Measurements from ENCODE around the gene RNF145. TPM values are rescaled to one million over a fixed set of nuclear protein-coding genes. Genes with fewer than 3 reads are reported as not detected.

RNF145 gene
- total RNA-seq, 1 donor from 2014 or later: 221 TPM

DNA sequence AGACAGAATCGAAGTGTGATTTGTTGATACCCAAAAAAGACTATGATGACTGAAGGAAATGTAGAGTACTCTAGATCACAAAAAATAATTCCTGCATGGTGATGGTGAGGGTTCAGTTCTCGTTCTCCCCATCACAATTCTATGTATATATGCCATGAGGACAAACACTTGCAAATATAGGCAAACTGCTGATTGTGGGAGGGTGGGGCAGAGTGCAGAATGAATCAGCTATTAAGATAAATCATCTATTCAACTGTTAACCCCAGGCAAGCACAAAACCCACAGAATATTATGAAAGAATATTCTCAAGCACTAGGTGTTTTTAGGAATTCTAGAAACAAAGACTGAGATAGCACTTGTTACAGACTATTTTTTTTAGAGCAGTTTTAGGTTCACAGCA is 39.8 kb upstream of the RNF145 start:
- Histone ChIP-seq H3K36me3 (no peaks in the 10 kb centered on the region), H3K9me3 (no peaks in the 10 kb centered on the region), H3K4me3 (no peak overlapping the region), H3K4me1 (no peaks in the 10 kb centered on the region), H3K27me3 (ENCODE audit: low read depth) (no peaks in the 10 kb centered on the region), H3K27ac (no peak overlapping the region)
- intact Hi-C loops (cut with DNase I): no loop called here
- ATAC-seq (no peak), DNase-seq (no peak)
- TF ChIP-seq, protein P1, sequence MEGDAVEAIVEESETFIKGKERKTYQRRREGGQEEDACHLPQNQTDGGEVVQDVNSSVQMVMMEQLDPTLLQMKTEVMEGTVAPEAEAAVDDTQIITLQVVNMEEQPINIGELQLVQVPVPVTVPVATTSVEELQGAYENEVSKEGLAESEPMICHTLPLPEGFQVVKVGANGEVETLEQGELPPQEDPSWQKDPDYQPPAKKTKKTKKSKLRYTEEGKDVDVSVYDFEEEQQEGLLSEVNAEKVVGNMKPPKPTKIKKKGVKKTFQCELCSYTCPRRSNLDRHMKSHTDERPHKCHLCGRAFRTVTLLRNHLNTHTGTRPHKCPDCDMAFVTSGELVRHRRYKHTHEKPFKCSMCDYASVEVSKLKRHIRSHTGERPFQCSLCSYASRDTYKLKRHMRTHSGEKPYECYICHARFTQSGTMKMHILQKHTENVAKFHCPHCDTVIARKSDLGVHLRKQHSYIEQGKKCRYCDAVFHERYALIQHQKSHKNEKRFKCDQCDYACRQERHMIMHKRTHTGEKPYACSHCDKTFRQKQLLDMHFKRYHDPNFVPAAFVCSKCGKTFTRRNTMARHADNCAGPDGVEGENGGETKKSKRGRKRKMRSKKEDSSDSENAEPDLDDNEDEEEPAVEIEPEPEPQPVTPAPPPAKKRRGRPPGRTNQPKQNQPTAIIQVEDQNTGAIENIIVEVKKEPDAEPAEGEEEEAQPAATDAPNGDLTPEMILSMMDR (IDR thresholded peaks at IDR 0.05): no peak

DNA sequence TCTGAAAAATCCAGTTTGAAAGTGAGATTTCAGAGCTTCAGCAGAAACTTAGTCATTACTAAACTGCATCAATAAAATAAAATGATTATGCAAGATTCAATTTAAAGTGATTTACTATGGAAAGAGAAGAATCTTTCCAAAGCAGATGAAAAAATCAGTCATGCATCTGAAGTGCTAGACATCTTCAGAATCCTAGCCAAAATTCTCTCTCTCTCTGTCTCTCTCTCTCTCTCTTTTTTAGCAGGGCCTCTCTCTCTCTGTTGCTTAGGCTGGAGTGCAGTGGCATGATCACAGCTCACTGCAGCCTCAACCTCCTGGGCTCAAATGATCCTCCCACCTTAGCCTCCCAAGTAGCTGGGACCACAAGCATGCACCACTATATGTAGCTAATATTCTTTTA is 35.5 kb upstream of the RNF145 start:
- H3K9me3 ChIP-seq: no peaks in the 10 kb centered on the region
- ATAC-seq (no peak), DNase-seq (no peak)
- no peaks in the 10 kb centered on the region for H3K36me3 ChIP-seq
- no peak overlapping the region for H3K4me3 ChIP-seq
- TF ChIP-seq, protein P1 (IDR thresholded peaks at IDR 0.05): no peak
- H3K27me3 ChIP-seq (ENCODE audit: low read depth): no peaks in the 10 kb centered on the region
- intact Hi-C loops (cut with DNase I): no loop called here
- H3K4me1 ChIP-seq: peaks cover 11% of the 10 kb centered on the region
- H3K27ac ChIP-seq: no peak overlapping the region

DNA sequence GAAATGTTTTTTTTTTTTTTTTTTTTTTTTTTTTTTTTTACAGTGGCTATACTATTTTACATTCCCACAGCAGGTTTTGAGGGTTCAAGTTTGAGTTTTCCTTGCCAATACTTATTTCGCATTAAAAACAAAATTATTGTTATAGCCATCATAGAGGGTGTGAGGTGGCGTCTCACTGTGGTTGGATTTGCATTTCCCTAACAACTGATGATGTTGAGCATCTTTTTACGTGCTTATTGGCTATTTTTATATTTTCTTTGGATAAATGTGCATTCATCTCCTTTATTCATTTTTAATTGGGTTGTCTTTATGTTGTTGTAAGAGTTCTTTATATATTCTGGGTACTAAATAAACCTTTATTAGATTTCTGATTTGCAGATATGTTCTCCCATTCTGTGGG is 34.8 kb upstream of the RNF145 start:
- H3K36me3 ChIP-seq: no peaks in the 10 kb centered on the region
- no peak for ATAC-seq
- no peaks in the 10 kb centered on the region for H3K27me3 ChIP-seq (ENCODE audit: low read depth)
- DNase-seq: no peak
- H3K9me3 ChIP-seq: no peaks in the 10 kb centered on the region
- peaks cover 11% of the 10 kb centered on the region for H3K4me1 ChIP-seq
- H3K27ac ChIP-seq: no peak overlapping the region
- H3K4me3 ChIP-seq: no peak overlapping the region
- TF ChIP-seq, protein P1 (IDR thresholded peaks at IDR 0.05): no peak
- intact Hi-C loops (cut with DNase I): no loop called here

DNA sequence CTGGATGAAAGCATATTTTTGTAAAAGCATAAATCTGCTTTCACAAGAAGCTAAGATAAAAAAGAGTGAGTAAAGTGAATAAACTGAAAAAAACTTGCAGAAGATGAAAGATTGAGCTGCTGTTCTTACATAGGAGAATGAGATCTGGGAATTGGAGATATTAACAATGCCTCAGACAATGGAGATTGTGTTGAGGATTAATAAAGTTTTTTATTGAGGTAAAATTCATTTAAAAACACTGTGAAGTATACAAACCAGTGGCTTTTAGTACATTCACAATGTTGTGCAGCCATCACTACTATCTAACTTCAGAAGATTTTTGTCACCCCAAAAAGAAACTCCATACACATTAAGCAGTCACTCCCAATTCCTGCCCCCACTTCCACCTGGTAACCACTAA is 34.0 kb upstream of the RNF145 start:
- no peak for ATAC-seq
- Histone ChIP-seq H3K27ac (no peak overlapping the region), H3K27me3 (ENCODE audit: low read depth) (no peaks in the 10 kb centered on the region), H3K36me3 (no peaks in the 10 kb centered on the region), H3K9me3 (no peaks in the 10 kb centered on the region), H3K4me1 (peaks cover 11% of the 10 kb centered on the region), H3K4me3 (no peak overlapping the region)
- TF ChIP-seq, protein P1 (IDR thresholded peaks at IDR 0.05): no peak
- intact Hi-C loops (cut with DNase I): no loop called here
- no peak for DNase-seq

DNA sequence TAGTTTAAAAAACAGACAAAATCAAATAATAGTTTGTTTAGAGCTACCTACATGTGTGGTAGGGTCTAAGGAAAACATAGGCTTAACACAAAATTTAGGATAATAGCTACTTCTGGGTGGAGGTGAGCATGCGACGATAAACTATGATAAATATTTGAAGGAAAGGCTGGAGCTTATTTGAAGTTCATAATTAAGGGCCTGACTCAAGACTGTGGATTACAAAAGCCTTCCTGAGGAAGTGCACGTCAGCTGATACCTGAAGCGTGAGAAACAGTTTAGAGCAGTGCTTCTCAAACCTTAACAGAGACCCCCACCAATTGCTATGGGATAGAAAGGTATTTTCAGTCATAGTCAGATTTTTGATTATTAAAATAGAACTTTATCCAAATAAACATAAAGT is 33.3 kb upstream of the RNF145 start:
- intact Hi-C loops (cut with DNase I): no loop called here
- no peak overlapping the region for H3K4me3 ChIP-seq
- no peaks in the 10 kb centered on the region for H3K27me3 ChIP-seq (ENCODE audit: low read depth)
- DNase-seq (no peak), ATAC-seq (peak; percentile 55 to 88)
- no peak overlapping the region for H3K27ac ChIP-seq
- TF ChIP-seq, protein P1 (IDR thresholded peaks at IDR 0.05): no peak
- H3K4me1 ChIP-seq: peaks cover 11% of the 10 kb centered on the region
- H3K36me3 ChIP-seq: no peaks in the 10 kb centered on the region
- no peaks in the 10 kb centered on the region for H3K9me3 ChIP-seq
